Calu3 (cell line): ENCODE measurements around the gene MICALL2. TPM values are rescaled to one million over a fixed set of nuclear protein-coding genes. Genes with fewer than 3 reads are reported as not detected.
A peak's percentile ranks its signal among the peaks of the same experiment; 100 is the strongest.

Source experiments
- Bru-seq: library from RNA; stranded (reverse); fragments of 400-500 nt; gene quantifications from one replicate; lab custom pipeline; 2021; lab: Mats Ljungman, UMichigan
- BruChase-seq, 2 experiments: library from RNA; stranded (reverse); fragments of 400-500 nt; gene quantifications; one replicate each; lab custom pipeline; 2021; lab: Mats Ljungman, UMichigan
- BruUV-seq: library from RNA; stranded (reverse); fragments of 400-500 nt; replicated peaks from 2 replicates; lab custom pipeline; 2021; lab: Mats Ljungman, UMichigan
- CTCF ChIA-PET: fragments of 300-600 bp; sonication (Branson Sonifier 250); formaldehyde crosslinking; loops from one replicate; lab custom pipeline; 2022; ENCODE audit warnings: antibody characterized with exemption; lab: Charles Lee
- DNase-seq: peaks from one replicate; pipeline ENCODE4 v3.0.0; 2022
- H3K27ac Mint-ChIP-seq: one replicate; pipeline ENCODE4 v1.8.0; 2022; ENCODE audit warnings: mixed read lengths; ENCODE audit not compliant: unreplicated experiment
- H3K27me3 Mint-ChIP-seq: one replicate; pipeline ENCODE4 v1.8.0; 2022; ENCODE audit warnings: mixed read lengths; ENCODE audit not compliant: unreplicated experiment
- H3K36me3 Mint-ChIP-seq: one replicate; pipeline ENCODE4 v1.8.0; 2022; ENCODE audit warnings: mild to moderate bottlenecking, moderate library complexity, mixed read lengths; ENCODE audit not compliant: insufficient read depth, unreplicated experiment
- H3K4me1 Mint-ChIP-seq: one replicate; pipeline ENCODE4 v1.8.0; 2022; ENCODE audit warnings: mild to moderate bottlenecking, low read depth, mixed read lengths; ENCODE audit not compliant: unreplicated experiment
- H3K4me3 Mint-ChIP-seq: one replicate; pipeline ENCODE4 v1.8.0; 2022; ENCODE audit warnings: mild to moderate bottlenecking, low read depth, moderate library complexity, mixed read lengths; ENCODE audit not compliant: unreplicated experiment
- H3K9me3 Mint-ChIP-seq: one replicate; pipeline ENCODE4 v1.8.0; 2022; ENCODE audit warnings: low read depth, mixed read lengths; ENCODE audit not compliant: unreplicated experiment
- intact Hi-C: fragments of 100-400 bp; cut with micrococcal nuclease; formaldehyde crosslinking; loops from one replicate; pipeline ENCODE4 v1.10.0; 2022; ENCODE audit not compliant: unreplicated experiment
- long read RNA-seq: library from polyadenylated mRNA; stranded (forward); transcript quantifications from one replicate; pipeline ENCODE4 v2.0.0, GENCODE V29; 2022
- total RNA-seq: library from RNA; stranded (reverse); gene quantifications from 2 replicates; pipeline ENCODE4 v1.2.3, GENCODE V29; 2022
- TF ChIP-seq, protein P1 (sequence below): fragments of 200-600 bp; IDR thresholded peaks from one replicate; pipeline ENCODE4 v1.8.0; 2022; ENCODE audit warnings: antibody characterized with exemption; ENCODE audit not compliant: unreplicated experiment

Gene MICALL2
- total RNA-seq, result 162 and 176 TPM in 2 replicates
- percentile 67 among the genes with signal in this experiment for Bru-seq, nascent RNA
- percentile 89 among the genes with signal in this experiment for BruChase-seq, experiment 1, labeled RNA remaining after a 6-hour chase
- percentile 91 among the genes with signal in this experiment for BruChase-seq, experiment 2, labeled RNA remaining after a 2-hour chase
- long read RNA-seq, transcript MICALL2-201 (17 exons, 3,121 nt), result major isoform, 9 of 114 reads
- long read RNA-seq, partial matches to known transcripts, result 19 of 114 reads
- long read RNA-seq, other reads (novel, unspliced or antisense), result 85 of 114 reads

- TF ChIP-seq, protein P1, sequence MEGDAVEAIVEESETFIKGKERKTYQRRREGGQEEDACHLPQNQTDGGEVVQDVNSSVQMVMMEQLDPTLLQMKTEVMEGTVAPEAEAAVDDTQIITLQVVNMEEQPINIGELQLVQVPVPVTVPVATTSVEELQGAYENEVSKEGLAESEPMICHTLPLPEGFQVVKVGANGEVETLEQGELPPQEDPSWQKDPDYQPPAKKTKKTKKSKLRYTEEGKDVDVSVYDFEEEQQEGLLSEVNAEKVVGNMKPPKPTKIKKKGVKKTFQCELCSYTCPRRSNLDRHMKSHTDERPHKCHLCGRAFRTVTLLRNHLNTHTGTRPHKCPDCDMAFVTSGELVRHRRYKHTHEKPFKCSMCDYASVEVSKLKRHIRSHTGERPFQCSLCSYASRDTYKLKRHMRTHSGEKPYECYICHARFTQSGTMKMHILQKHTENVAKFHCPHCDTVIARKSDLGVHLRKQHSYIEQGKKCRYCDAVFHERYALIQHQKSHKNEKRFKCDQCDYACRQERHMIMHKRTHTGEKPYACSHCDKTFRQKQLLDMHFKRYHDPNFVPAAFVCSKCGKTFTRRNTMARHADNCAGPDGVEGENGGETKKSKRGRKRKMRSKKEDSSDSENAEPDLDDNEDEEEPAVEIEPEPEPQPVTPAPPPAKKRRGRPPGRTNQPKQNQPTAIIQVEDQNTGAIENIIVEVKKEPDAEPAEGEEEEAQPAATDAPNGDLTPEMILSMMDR, result no peak
- peaks cover 62% of the 10 kb centered on the region for H3K4me1 Mint-ChIP-seq
- intact Hi-C loops, result no loop called here
- peaks cover 85% of the 10 kb centered on the region for H3K36me3 Mint-ChIP-seq
- BruUV-seq, result TSS peak; percentile 59
- H3K27me3 Mint-ChIP-seq, result no peaks in the 10 kb centered on the region
- peak within 1 kb of the TSS; percentile 15 for H3K27ac Mint-ChIP-seq
- peak; percentile 95 for DNase-seq
- H3K9me3 Mint-ChIP-seq, result no peaks in the 10 kb centered on the region
- CTCF ChIA-PET, result interaction anchor here (0.7 to 1.1 kb wide), 2 partner anchors 15 to 36 kb away, joined by 3 to 8 read pairs; no protein-coding TSS in a partner anchor
- H3K4me3 Mint-ChIP-seq, result peak within 1 kb of the TSS; percentile 83
Observed at GRCh38 chr7:1458683-1459511, at the start of gene MICALL2. TSS of gene MICALL2 (minus strand) at chr7:1459470. CDS start at chr7:1459326, 144 bp downstream.

GRCh38 chr7:1508277-1508758 lies 49.0 kb upstream of the MICALL2 start:
- intact Hi-C loops, result loop anchor here (5.0 kb wide), 1 partner anchor 49 kb away; the partner anchor contains the start of gene TMEM184A
- TF ChIP-seq, protein P1, result no peak
- DNase-seq, result no peak
- Mint-ChIP-seq H3K4me1 (peaks cover 19% of the 10 kb centered on the region), H3K4me3 (no peak overlapping the region), H3K9me3 (no peaks in the 10 kb centered on the region), H3K27me3 (no peaks in the 10 kb centered on the region), H3K27ac (no peak overlapping the region), H3K36me3 (peaks cover 43% of the 10 kb centered on the region)
- no TSS peak for BruUV-seq
- CTCF ChIA-PET, result interaction anchor here (0.7 kb wide), 1 partner anchor 29 kb away, joined by 3 read pairs; no protein-coding TSS in a partner anchor

- BruUV-seq, result no TSS peak
- peaks cover 33% of the 10 kb centered on the region for H3K4me1 Mint-ChIP-seq
- TF ChIP-seq, protein P1, result no peak
- CTCF ChIA-PET, result interaction anchor here (0.6 kb wide), 2 partner anchors 53 to 372 kb away, joined by 3 to 4 read pairs; no protein-coding TSS in a partner anchor
- H3K36me3 Mint-ChIP-seq, result peaks cover 53% of the 10 kb centered on the region
- intact Hi-C loops, result loop anchor here (5.0 kb wide), 1 partner anchor 51 kb away; the partner anchor contains the start of gene TMEM184A
- peak; percentile 40 for DNase-seq
- H3K27me3 Mint-ChIP-seq, result no peaks in the 10 kb centered on the region
- peak overlapping the region; percentile 52 for H3K4me3 Mint-ChIP-seq
- H3K27ac Mint-ChIP-seq, result peak overlapping the region; percentile 71
- no peaks in the 10 kb centered on the region for H3K9me3 Mint-ChIP-seq
Observed at GRCh38 chr7:1505731-1506550, 46.7 kb upstream of the MICALL2 start.
